ENCODE data around the gene POLR3B. TPM values are rescaled to one million over a fixed set of nuclear protein-coding genes. Genes with fewer than 3 reads are reported as not detected.

POLR3B gene
- total and polyA plus RNA-seq, 9 of the 15 experiments (the other 6 are each of a cell fraction or from before 2014, with no cell fraction given) = 7.6 to 17.9 (median 14.4) TPM

DNA sequence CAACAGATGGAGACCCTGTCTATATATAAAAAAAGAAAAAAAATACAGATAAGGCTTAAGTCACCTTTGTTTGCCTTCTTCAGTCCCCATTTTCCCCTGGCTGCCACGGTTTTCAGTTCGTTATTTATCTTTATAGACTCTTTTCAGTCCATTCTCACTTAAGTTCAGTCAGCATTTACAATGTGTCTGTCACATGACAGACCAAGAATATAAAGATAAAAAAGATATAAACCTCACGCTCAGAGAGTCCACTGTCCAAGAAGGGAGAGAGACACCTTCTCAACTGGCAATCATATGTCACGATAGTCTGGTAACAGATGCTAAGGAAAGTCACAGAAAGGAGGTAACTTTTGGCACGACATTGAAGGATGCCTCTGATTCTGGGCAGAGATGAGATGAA lies 13.4 kb upstream of the POLR3B start:
- no peaks in the 10 kb centered on the region for H3K79me2 ChIP-seq (ENCODE audit: control insufficient read depth, insufficient read depth, low read length)
- H3K4me1 ChIP-seq (replicated peaks in 1 of 2; ENCODE audit: control insufficient read depth in 2 of 2, insufficient read depth in 2 of 2, low read length in 2 of 2) = no peaks in the 10 kb centered on the region
- ChIA-PET CTCF (ENCODE audit: low intra/inter-chr PET ratio) (no interaction called here), POLR2A (no interaction called here)
- FAIRE-seq = no peak
- H3K27me3 ChIP-seq (ENCODE audit: control insufficient read depth in 2 of 2, insufficient read depth in 2 of 2, low read length in 2 of 2) = no peaks in the 10 kb centered on the region
- H3K9ac ChIP-seq (ENCODE audit: insufficient read depth in 1 of 2, low read depth in 2 of 2, low read length in 2 of 2) = no peak overlapping the region
- no peaks in the 10 kb centered on the region for H3K9me1 ChIP-seq (ENCODE audit: control insufficient read depth, insufficient read depth, low read length)
- H3K4me2 ChIP-seq (ENCODE audit: insufficient read depth, low read length) = no peak overlapping the region
- no peaks in the 10 kb centered on the region for H3K36me3 ChIP-seq (ENCODE audit: control insufficient read depth, insufficient read depth, low read length)
- no peaks in the 10 kb centered on the region for H3K9me3 ChIP-seq (replicated peaks; ENCODE audit: control insufficient read depth, insufficient read depth, low read depth, low read length)
- no peaks in the 10 kb centered on the region for H4K20me1 ChIP-seq (replicated peaks; ENCODE audit: control insufficient read depth, insufficient read depth, low read length)
- no peak for TF ChIP-seq RBM15 (IDR thresholded peaks at IDR 0.05; ENCODE audit: insufficient read depth, low read length)
- ATAC-seq = no peak
- DNase-seq (ENCODE audit: extremely low read depth in 1 of 4, low spot score in 3 of 4) = no peak
- intact Hi-C loops (cut with micrococcal nuclease) = loop anchor here (5.0 kb wide), 1 partner anchor 62 kb away; no protein-coding TSS in a partner anchor
- no TSS peak for BruUV-seq (replicated peaks)
- H3K27ac ChIP-seq (ENCODE audit: extremely low read depth, low read depth, low read length) = no peak overlapping the region
- no peak overlapping the region for H2AFZ ChIP-seq (ENCODE audit: low read depth, low read length)
- H3K4me3 ChIP-seq = no peak overlapping the region
- in situ Hi-C loops (cut with MboI) = no loop called here
- 26% methylated on average over 5 of the region's 5 CpGs for WGBS (ENCODE audit: insufficient coverage, low coverage, missing lambda C conversion rate)

DNA sequence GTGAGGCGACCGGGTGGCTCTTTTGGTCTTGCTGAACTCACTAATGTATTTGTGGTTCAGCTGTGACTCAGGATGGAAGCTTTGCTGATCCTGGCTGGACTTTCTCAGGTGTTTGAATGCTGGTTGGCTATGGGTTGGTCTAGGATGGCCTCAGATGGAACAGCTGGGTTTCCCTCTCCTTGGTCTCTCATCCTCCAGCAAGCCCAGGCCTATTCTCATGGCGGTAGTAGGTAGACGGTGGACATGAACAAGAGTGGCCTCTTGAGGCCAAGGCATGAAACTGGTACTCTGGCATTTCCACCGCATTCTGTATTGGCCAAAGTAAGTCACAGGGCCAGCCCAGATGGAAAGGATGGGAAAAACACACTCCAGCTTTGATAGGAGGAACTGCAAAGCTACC lies 11.8 kb upstream of the POLR3B start:
- no peaks in the 10 kb centered on the region for H3K79me2 ChIP-seq (ENCODE audit: control insufficient read depth, insufficient read depth, low read length)
- no peak overlapping the region for H3K4me3 ChIP-seq
- no peak overlapping the region for H3K4me2 ChIP-seq (ENCODE audit: insufficient read depth, low read length)
- no peaks in the 10 kb centered on the region for H3K9me3 ChIP-seq (replicated peaks; ENCODE audit: control insufficient read depth, insufficient read depth, low read depth, low read length)
- intact Hi-C loops (cut with micrococcal nuclease) (loop anchor here (1.0 kb wide), 1 partner anchor 118 kb away; no protein-coding TSS in a partner anchor), in situ Hi-C loops (cut with MboI) (no loop called here)
- ChIA-PET POLR2A (interaction anchor here (1.0 kb wide), 1 partner anchor 12 kb away, joined by 4 read pairs; no protein-coding TSS in a partner anchor), CTCF (ENCODE audit: low intra/inter-chr PET ratio) (interaction anchor here (0.7 to 2.1 kb wide), 3 partner anchors 116 to 122 kb away, joined by 3 to 13 read pairs (median 7); no protein-coding TSS in a partner anchor)
- BruUV-seq (replicated peaks) = no TSS peak
- no peaks in the 10 kb centered on the region for H3K9me1 ChIP-seq (ENCODE audit: control insufficient read depth, insufficient read depth, low read length)
- peak; percentile 98 for ATAC-seq
- no peaks in the 10 kb centered on the region for H3K36me3 ChIP-seq (ENCODE audit: control insufficient read depth, insufficient read depth, low read length)
- no peak overlapping the region for H3K9ac ChIP-seq (ENCODE audit: insufficient read depth in 1 of 2, low read depth in 2 of 2, low read length in 2 of 2)
- no peak overlapping the region for H3K27ac ChIP-seq (ENCODE audit: extremely low read depth, low read depth, low read length)
- no peaks in the 10 kb centered on the region for H4K20me1 ChIP-seq (replicated peaks; ENCODE audit: control insufficient read depth, insufficient read depth, low read length)
- DNase-seq (ENCODE audit: extremely low read depth in 1 of 4, low spot score in 3 of 4) = peak in 3 of 4 experiments; percentile 13 to 60 (median 27)
- WGBS (ENCODE audit: insufficient coverage, low coverage, missing lambda C conversion rate) = 27% methylated on average over 5 of the region's 5 CpGs
- FAIRE-seq = peak; percentile 78
- peaks cover 7% of the 10 kb centered on the region in 2 experiments; a peak in 4 of 5 replicates for H3K27me3 ChIP-seq (ENCODE audit: control insufficient read depth in 2 of 2, insufficient read depth in 2 of 2, low read length in 2 of 2)
- no peaks in the 10 kb centered on the region for H3K4me1 ChIP-seq (replicated peaks in 1 of 2; ENCODE audit: control insufficient read depth in 2 of 2, insufficient read depth in 2 of 2, low read length in 2 of 2)
- H2AFZ ChIP-seq (ENCODE audit: low read depth, low read length) = no peak overlapping the region
- 0 out of 2 replicates have a peak, but pooled peaks have one; percentile 12 for TF ChIP-seq SMC3 (conservative IDR thresholded peaks at IDR 0.05; ENCODE audit: insufficient read depth, low read depth, low read length)
- no peak for TF ChIP-seq TEAD1 (CRISPR knock-in tag; IDR thresholded peaks at IDR 0.05)
- TF ChIP-seq CREBBP (IDR thresholded peaks at IDR 0.05; ENCODE audit: low read depth, low read length) = no peak
- peak in 1 of 2 experiments; percentile 69; a peak in 3 of 4 replicates for TF ChIP-seq RAD21 (CRISPR knock-in tag; conservative IDR thresholded peaks at IDR 0.05 in 1 of 2, IDR thresholded peaks at IDR 0.05 in 1 of 2)
- TF ChIP-seq, protein P1, sequence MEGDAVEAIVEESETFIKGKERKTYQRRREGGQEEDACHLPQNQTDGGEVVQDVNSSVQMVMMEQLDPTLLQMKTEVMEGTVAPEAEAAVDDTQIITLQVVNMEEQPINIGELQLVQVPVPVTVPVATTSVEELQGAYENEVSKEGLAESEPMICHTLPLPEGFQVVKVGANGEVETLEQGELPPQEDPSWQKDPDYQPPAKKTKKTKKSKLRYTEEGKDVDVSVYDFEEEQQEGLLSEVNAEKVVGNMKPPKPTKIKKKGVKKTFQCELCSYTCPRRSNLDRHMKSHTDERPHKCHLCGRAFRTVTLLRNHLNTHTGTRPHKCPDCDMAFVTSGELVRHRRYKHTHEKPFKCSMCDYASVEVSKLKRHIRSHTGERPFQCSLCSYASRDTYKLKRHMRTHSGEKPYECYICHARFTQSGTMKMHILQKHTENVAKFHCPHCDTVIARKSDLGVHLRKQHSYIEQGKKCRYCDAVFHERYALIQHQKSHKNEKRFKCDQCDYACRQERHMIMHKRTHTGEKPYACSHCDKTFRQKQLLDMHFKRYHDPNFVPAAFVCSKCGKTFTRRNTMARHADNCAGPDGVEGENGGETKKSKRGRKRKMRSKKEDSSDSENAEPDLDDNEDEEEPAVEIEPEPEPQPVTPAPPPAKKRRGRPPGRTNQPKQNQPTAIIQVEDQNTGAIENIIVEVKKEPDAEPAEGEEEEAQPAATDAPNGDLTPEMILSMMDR (IDR thresholded peaks at IDR 0.05 in 2 of 3, conservative IDR thresholded peaks at IDR 0.05 in 1 of 3; ENCODE audit: insufficient read depth in 2 of 3, low read depth in 1 of 3, low read length in 3 of 3) = peak; percentile 58 to 70 (median 67)
- TF ChIP-seq, protein P2, sequence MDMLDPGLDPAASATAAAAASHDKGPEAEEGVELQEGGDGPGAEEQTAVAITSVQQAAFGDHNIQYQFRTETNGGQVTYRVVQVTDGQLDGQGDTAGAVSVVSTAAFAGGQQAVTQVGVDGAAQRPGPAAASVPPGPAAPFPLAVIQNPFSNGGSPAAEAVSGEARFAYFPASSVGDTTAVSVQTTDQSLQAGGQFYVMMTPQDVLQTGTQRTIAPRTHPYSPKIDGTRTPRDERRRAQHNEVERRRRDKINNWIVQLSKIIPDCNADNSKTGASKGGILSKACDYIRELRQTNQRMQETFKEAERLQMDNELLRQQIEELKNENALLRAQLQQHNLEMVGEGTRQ (CRISPR knock-in tag; IDR thresholded peaks at IDR 0.05) = no peak

All from K562 (cell line).